OCI-LY3 (cell line): ENCODE measurements around the gene EFCAB5.

Experiments
- H2AFZ ChIP-seq: fragments of 200-600, 300-600 bp; shearing (Covaris generic); 2 replicates; pipeline ENCODE4 v1.6.0; 2014; ENCODE audit warnings: antibody characterized with exemption, low read depth, low read length
- H3K27ac ChIP-seq: fragments of 200-600, 300-600 bp; sonication (generic); 2 replicates; pipeline ENCODE4 v1.5.1; 2014; ENCODE audit warnings: mild to moderate bottlenecking, low read length, moderate library complexity, mixed read lengths
- H3K27me3 ChIP-seq: fragments of 200-600, 300-600 bp; sonication (generic); 2 replicates; pipeline ENCODE4 v1.6.1; 2014; ENCODE audit warnings: low read depth, low read length, mixed read lengths
- H3K36me3 ChIP-seq: fragments of 200-600, 300-600 bp; sonication (generic); replicated peaks from 2 replicates; pipeline ENCODE3; 2014; ENCODE audit warnings: low read depth, low read length, mixed read lengths
- H3K4me1 ChIP-seq: fragments of 300-600, 200-600 bp; sonication (generic); 2 replicates; pipeline ENCODE4 v1.6.1; 2014; ENCODE audit warnings: low read length, mixed read lengths
- H3K4me2 ChIP-seq: fragments of 200-600, 300-600 bp; sonication (generic); 2 replicates; pipeline ENCODE4 v1.6.1; 2014; ENCODE audit warnings: low read length, mixed read lengths
- H3K4me3 ChIP-seq: fragments of 300-600, 200-600 bp; sonication (generic); 2 replicates; pipeline ENCODE4 v1.5.1; 2014; ENCODE audit warnings: antibody characterized with exemption, mild to moderate bottlenecking, low read length, moderate library complexity
- H3K79me2 ChIP-seq: fragments of 300-600, 200-600 bp; shearing (Covaris generic); 2 replicates; pipeline ENCODE4 v1.6.1; 2014; ENCODE audit warnings: mild to moderate bottlenecking, low read length, mixed read lengths
- H3K9ac ChIP-seq: fragments of 300-600, 200-600 bp; shearing (Covaris generic); 2 replicates; pipeline ENCODE4 v1.6.0; 2014; ENCODE audit warnings: mild to moderate bottlenecking, low read length, moderate library complexity
- H3K9me3 ChIP-seq: fragments of 200-600, 300-600 bp; shearing (Covaris generic); 2 replicates; pipeline ENCODE4 v1.6.1; 2014; ENCODE audit warnings: low read length, mixed read lengths; ENCODE audit not compliant: insufficient read depth
- H4K20me1 ChIP-seq: fragments of 200-600, 300-600 bp; sonication (generic); 2 replicates; pipeline ENCODE4 v1.6.1; 2016; ENCODE audit warnings: low read length, mixed read lengths; ENCODE audit not compliant: insufficient read depth
- CTCF ChIP-seq: fragments of 200-600, 300-600 bp; sonication (generic); IDR thresholded peaks from 2 replicates; pipeline ENCODE4 v1.5.1; 2014; ENCODE audit warnings: antibody characterized with exemption, low read length, low read depth
- EZH2phosphoT487 ChIP-seq: fragments of 200-600 bp; shearing (Covaris generic); IDR thresholded peaks from 2 replicates; pipeline ENCODE4 v1.6.1; 2018; ENCODE audit warnings: antibody characterized with exemption, mixed run types, low read depth

EFCAB5 gene

GRCh38 chr17:30091771-30092170 is 150.3 kb downstream of the EFCAB5 start:
- Histone ChIP-seq H3K4me2 (no peak overlapping the region), H3K36me3 (no peaks in the 10 kb centered on the region), H4K20me1 (no peaks in the 10 kb centered on the region), H3K79me2 (no peaks in the 10 kb centered on the region), H3K9ac (no peak overlapping the region), H2AFZ (no peak overlapping the region), H3K27ac (no peak overlapping the region), H3K4me3 (no peak overlapping the region), H3K27me3 (peaks cover 30% of the 10 kb centered on the region), H3K9me3 (no peaks in the 10 kb centered on the region), H3K4me1 (peaks cover 16% of the 10 kb centered on the region)
- TF ChIP-seq EZH2phosphoT487 = no peak
- no peak for TF ChIP-seq CTCF

- Histone ChIP-seq H3K4me2 (peak overlapping the region; percentile 75), H3K4me1 (peaks cover 16% of the 10 kb centered on the region), H2AFZ (peak overlapping the region; percentile 86), H4K20me1 (no peaks in the 10 kb centered on the region), H3K9me3 (no peaks in the 10 kb centered on the region), H3K79me2 (no peaks in the 10 kb centered on the region), H3K9ac (no peak overlapping the region), H3K27ac (no peak overlapping the region), H3K4me3 (no peak overlapping the region), H3K36me3 (no peaks in the 10 kb centered on the region), H3K27me3 (peaks cover 30% of the 10 kb centered on the region)
- TF ChIP-seq CTCF (no peak), EZH2phosphoT487 (no peak)
Measured at GRCh38 chr17:30092886-30093285, 151.5 kb downstream of the EFCAB5 start.

GRCh38 chr17:30093463-30094147 is 152.2 kb downstream of the EFCAB5 start:
- peak overlapping the region; percentile 75 for H3K4me2 ChIP-seq
- H3K9ac ChIP-seq = no peak overlapping the region
- no peaks in the 10 kb centered on the region for H3K36me3 ChIP-seq
- TF ChIP-seq CTCF (peak; percentile 88), EZH2phosphoT487 (no peak)
- H2AFZ ChIP-seq = peak overlapping the region; percentile 86
- H3K27ac ChIP-seq = no peak overlapping the region
- peak overlapping the region; percentile 44 for H3K4me3 ChIP-seq
- no peaks in the 10 kb centered on the region for H4K20me1 ChIP-seq
- H3K9me3 ChIP-seq = no peaks in the 10 kb centered on the region
- H3K4me1 ChIP-seq = peaks cover 16% of the 10 kb centered on the region
- peaks cover 30% of the 10 kb centered on the region for H3K27me3 ChIP-seq
- H3K79me2 ChIP-seq = no peaks in the 10 kb centered on the region

GRCh38 chr17:30095507-30096244 is 154.2 kb downstream of the EFCAB5 start:
- H3K27ac ChIP-seq = no peak overlapping the region
- H3K36me3 ChIP-seq = no peaks in the 10 kb centered on the region
- 0 out of 2 replicates have a peak overlapping the region, but pooled peaks have one; percentile 1 for H3K4me3 ChIP-seq
- H3K4me1 ChIP-seq = peaks cover 16% of the 10 kb centered on the region
- H3K9me3 ChIP-seq = no peaks in the 10 kb centered on the region
- H3K27me3 ChIP-seq = peaks cover 14% of the 10 kb centered on the region
- H3K79me2 ChIP-seq = no peaks in the 10 kb centered on the region
- H3K9ac ChIP-seq = no peak overlapping the region
- peak overlapping the region; percentile 76 for H2AFZ ChIP-seq
- no peaks in the 10 kb centered on the region for H4K20me1 ChIP-seq
- H3K4me2 ChIP-seq = peak overlapping the region; percentile 36
- TF ChIP-seq EZH2phosphoT487 (no peak), CTCF (peak; percentile 57)
